SKM-1 (cell line): ENCODE results near the gene NUDT21.
"Not testable (repeated sequence)": the region's sequence is repeated elsewhere in the genome, so short reads cannot be mapped to it uniquely, and the experiment has no call there.

Experiments
- DNase-seq: peaks from one replicate; lab custom pipeline; 2025; ENCODE audit not compliant: unreplicated experiment; lab: John Stamatoyannopoulos, UW

The NUDT21 gene

GRCh38 chr16:56380778-56381485, 70.2 kb downstream of the NUDT21 start:
- DNase-seq, result not testable (repeated sequence)
